A549 (cell line): ENCODE measurements around the gene CACNG6. TPM values are rescaled to one million over a fixed set of nuclear protein-coding genes. Genes with fewer than 3 reads are reported as not detected.

Source experiments
- ATAC-seq, 2 experiments: fragments of 200-7000 bp in 1 of 2; fragments of >200 bp in 1 of 2; cut with Nextera tagmentation in 1 of 2; cut with Tn5 transposase in 1 of 2; 3 replicates each; pipeline versions ENCODE4 v1.8.0 to v1.9.1; 2018 to 2020; ENCODE audit warnings: mild to moderate bottlenecking in 1 of 2, moderate library complexity in 1 of 2
- CTCF ChIA-PET: fragments of 300-600 bp; sonication (Branson Sonifier 250); formaldehyde crosslinking; extraction: SDS; loops from one replicate; lab custom pipeline; 2021; ENCODE audit warnings: antibody characterized with exemption, inconsistent platforms; lab: Yijun Ruan, JAX
- POLR2A ChIA-PET: fragments of 350-600 bp; formaldehyde crosslinking; extraction: SDS; loops from one replicate; lab custom pipeline; 2021; ENCODE audit warnings: antibody characterized with exemption, inconsistent platforms; lab: Yijun Ruan, JAX
- DNase-seq, 2 experiments: peaks; one replicate each; pipeline versions ENCODE4 v3.0.0 to v3.0.0-alpha.2; 2011 to 2016; ENCODE audit warnings: low read depth in 1 of 2, low spot score in 1 of 2
- FAIRE-seq: peaks from 2 replicates; lab custom pipeline; 2011; peaks lifted over from hg19 to GRCh38; lab: Jason Lieb, UNC
- H3K27ac ChIP-seq, 2 experiments: fragments of >200 bp; sonication (Bioruptor Twin); formaldehyde crosslinking; 3 replicates each; pipeline ENCODE4 v1.5.1; 2016 to 2017
- H3K4me1 ChIP-seq: fragments of >200 bp; sonication (Bioruptor Twin); formaldehyde crosslinking; 3 replicates; pipeline ENCODE4 v1.6.1; 2016
- H3K4me2 ChIP-seq: fragments of >200 bp; sonication (Bioruptor Twin); formaldehyde crosslinking; 3 replicates; pipeline ENCODE4 v1.6.1; 2016
- H3K4me3 ChIP-seq: fragments of >200 bp; sonication (Bioruptor Twin); formaldehyde crosslinking; 3 replicates; pipeline ENCODE4 v1.5.1; 2016
- H3K9me3 ChIP-seq: fragments of >200 bp; sonication (Bioruptor Twin); formaldehyde crosslinking; 3 replicates; pipeline ENCODE4 v1.6.1; 2016
- CBX2 ChIP-seq: fragments of 200-600 bp; sonication (generic); IDR thresholded peaks from 2 replicates; pipeline ENCODE4 v1.6.1; 2016; ENCODE audit warnings: low read depth, mild to moderate bottlenecking, borderline replicate concordance
- CBX8 ChIP-seq: fragments of 200-600 bp; sonication (generic); IDR thresholded peaks from 2 replicates; pipeline ENCODE4 v1.6.1; 2016
- CEBPB ChIP-seq, 2 experiments: fragments of >200 bp in 1 of 2; sonication (Bioruptor Twin) in 1 of 2; formaldehyde crosslinking in 1 of 2; IDR thresholded peaks; 2 replicates each; pipeline ENCODE4 v1.6.1; 2012 to 2016
- FOSB ChIP-seq: fragments of 250-450 bp; sonication (Bioruptor Pico); IDR thresholded peaks from 2 replicates; pipeline ENCODE4 v1.5.0; 2020; ENCODE audit warnings: mild to moderate bottlenecking, moderate library complexity
- HDAC2 ChIP-seq: fragments of 200-600 bp; sonication (generic); IDR thresholded peaks from 2 replicates; pipeline ENCODE4 v1.6.1; 2016
- HEYL ChIP-seq: fragments of 250-450 bp; sonication (Bioruptor Pico); IDR thresholded peaks from 2 replicates; pipeline ENCODE4 v1.8.0; 2021; ENCODE audit warnings: mild to moderate bottlenecking, moderate library complexity
- HMGXB4 ChIP-seq: fragments of 250-450 bp; sonication (Bioruptor Pico); IDR thresholded peaks from 2 replicates; pipeline ENCODE4 v1.5.0; 2021; ENCODE audit warnings: mild to moderate bottlenecking, moderate library complexity, borderline replicate concordance
- HOXA7 ChIP-seq: fragments of 250-450 bp; sonication (Bioruptor Pico); IDR thresholded peaks from 2 replicates; pipeline ENCODE4 v1.5.0; 2020; ENCODE audit warnings: mild to moderate bottlenecking, moderate library complexity
- JUNB ChIP-seq: fragments of >200 bp; sonication (Bioruptor Twin); formaldehyde crosslinking; IDR thresholded peaks from 2 replicates; pipeline ENCODE4 v1.6.1; 2016
- KDM5A ChIP-seq: fragments of 200-600 bp; sonication (generic); IDR thresholded peaks from 2 replicates; pipeline ENCODE4 v1.6.1; 2016; ENCODE audit warnings: antibody characterized with exemption, mild to moderate bottlenecking
- MAFK ChIP-seq: fragments of 450-650 bp; IDR thresholded peaks from 2 replicates; pipeline ENCODE4 v1.6.1; 2014; ENCODE audit not compliant: partially characterized antibody
- NFE2L2 ChIP-seq: fragments of 150-350 bp; conservative IDR thresholded peaks from 2 replicates; pipeline ENCODE4 v1.6.1; 2014; ENCODE audit warnings: low read length
- NPAS2 ChIP-seq: fragments of 250-450 bp; sonication (Bioruptor Pico); IDR thresholded peaks from 2 replicates; pipeline ENCODE4 v1.8.0; 2022; ENCODE audit warnings: mild to moderate bottlenecking, moderate library complexity, borderline replicate concordance
- REST ChIP-seq: fragments of 200-600 bp; sonication (generic); IDR thresholded peaks from 2 replicates; pipeline ENCODE4 v1.6.1; 2016; ENCODE audit warnings: antibody characterized with exemption, mild to moderate bottlenecking, moderate library complexity
- RNF2 ChIP-seq: fragments of 200-600 bp; sonication (generic); IDR thresholded peaks from 2 replicates; pipeline ENCODE4 v1.6.1; 2016; ENCODE audit warnings: low read depth, mild to moderate bottlenecking, antibody characterized with exemption, moderate library complexity, borderline replicate concordance
- SREBF2 ChIP-seq: fragments of 450-650 bp; IDR thresholded peaks from 2 replicates; pipeline ENCODE4 v1.6.1; 2014; ENCODE audit warnings: mild to moderate bottlenecking, moderate library complexity
- TP53 ChIP-seq: fragments of 250-450 bp; sonication (Bioruptor Pico); IDR thresholded peaks from 2 replicates; pipeline ENCODE4 v1.5.0; 2021; ENCODE audit warnings: mild to moderate bottlenecking, moderate library complexity
- USF2 ChIP-seq: fragments of 450-650 bp; IDR thresholded peaks from 2 replicates; pipeline ENCODE4 v1.6.1; 2014; ENCODE audit warnings: antibody characterized with exemption
- WGBS: methylation state at CpG from one replicate; pipeline ENCODE4 v1.1.6; 2017; ENCODE audit errors: missing lambda C conversion rate; 5-methylcytosine and 5-hydroxymethylcytosine counted together
- polyA plus RNA-seq, 4 experiments: library from polyadenylated mRNA; depleted of rRNA in 3 of 4; stranded (reverse); fragments of >200 nt; fragmentation: RNase III in 1 of 4; extraction: RNeasy Plus Mini Kit Qiagen cat#74134 plus additional on column Dnase treatment in 1 of 4; gene quantifications; 2 replicates in 3 of 4; 3 replicates in 1 of 4; pipeline ENCODE4 v1.2.3, GENCODE V29; 2011 to 2017
- TF ChIP-seq, protein P1 (sequence below): fragments of >200 bp; sonication (Bioruptor Twin); formaldehyde crosslinking; IDR thresholded peaks from 3 replicates; pipeline ENCODE4 v1.6.1; 2016
- TF ChIP-seq, protein P2 (sequence below): fragments of >200 bp; sonication (Bioruptor Twin); formaldehyde crosslinking; IDR thresholded peaks from 3 replicates; pipeline ENCODE4 v1.5.1; 2016

CACNG6 gene
- polyA plus RNA-seq, 2 of the 4 experiments (the other 2 are of a cell fraction) = 7.3 to 16.2 TPM

GRCh38 chr19:53966931-53967330, 24.5 kb upstream of the CACNG6 start:
- H3K4me3 ChIP-seq = no peak overlapping the region
- WGBS = 69% methylated on average over 7 of the region's 7 CpGs
- DNase-seq (no peak), ATAC-seq (no peak), FAIRE-seq (no peak)
- POLR2A ChIA-PET = no interaction called here
- CTCF ChIA-PET = interaction anchor here (0.6 to 3.3 kb wide), 5 partner anchors 8 to 57 kb away, joined by 3 to 15 read pairs (median 4); no protein-coding TSS in a partner anchor
- H3K9me3 ChIP-seq = no peaks in the 10 kb centered on the region
- no peak overlapping the region for H3K4me2 ChIP-seq
- no peak overlapping the region for H3K27ac ChIP-seq
- H3K4me1 ChIP-seq = no peaks in the 10 kb centered on the region
- TF ChIP-seq SREBF2 (no peak), NPAS2 (CRISPR knock-in tag) (no peak), RNF2 (no peak), HEYL (no peak), CEBPB (IDR thresholded peaks at IDR 0.05) (no peak), TP53 (CRISPR knock-in tag) (no peak), NFE2L2 (no peak), USF2 (no peak), CBX8 (no peak), FOSB (CRISPR knock-in tag) (no peak), MAFK (no peak), HOXA7 (CRISPR knock-in tag) (no peak), REST (no peak), HMGXB4 (CRISPR knock-in tag) (no peak), KDM5A (no peak), CBX2 (no peak)
- TF ChIP-seq, protein P1, sequence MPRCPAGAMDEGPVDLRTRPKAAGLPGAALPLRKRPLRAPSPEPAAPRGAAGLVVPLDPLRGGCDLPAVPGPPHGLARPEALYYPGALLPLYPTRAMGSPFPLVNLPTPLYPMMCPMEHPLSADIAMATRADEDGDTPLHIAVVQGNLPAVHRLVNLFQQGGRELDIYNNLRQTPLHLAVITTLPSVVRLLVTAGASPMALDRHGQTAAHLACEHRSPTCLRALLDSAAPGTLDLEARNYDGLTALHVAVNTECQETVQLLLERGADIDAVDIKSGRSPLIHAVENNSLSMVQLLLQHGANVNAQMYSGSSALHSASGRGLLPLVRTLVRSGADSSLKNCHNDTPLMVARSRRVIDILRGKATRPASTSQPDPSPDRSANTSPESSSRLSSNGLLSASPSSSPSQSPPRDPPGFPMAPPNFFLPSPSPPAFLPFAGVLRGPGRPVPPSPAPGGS = no peak

GRCh38 chr19:53969366-53969765, 22.1 kb upstream of the CACNG6 start:
- DNase-seq (no peak), FAIRE-seq (no peak), ATAC-seq (no peak)
- TF ChIP-seq HDAC2 (no peak), JUNB (no peak)
- TF ChIP-seq, protein P2, sequence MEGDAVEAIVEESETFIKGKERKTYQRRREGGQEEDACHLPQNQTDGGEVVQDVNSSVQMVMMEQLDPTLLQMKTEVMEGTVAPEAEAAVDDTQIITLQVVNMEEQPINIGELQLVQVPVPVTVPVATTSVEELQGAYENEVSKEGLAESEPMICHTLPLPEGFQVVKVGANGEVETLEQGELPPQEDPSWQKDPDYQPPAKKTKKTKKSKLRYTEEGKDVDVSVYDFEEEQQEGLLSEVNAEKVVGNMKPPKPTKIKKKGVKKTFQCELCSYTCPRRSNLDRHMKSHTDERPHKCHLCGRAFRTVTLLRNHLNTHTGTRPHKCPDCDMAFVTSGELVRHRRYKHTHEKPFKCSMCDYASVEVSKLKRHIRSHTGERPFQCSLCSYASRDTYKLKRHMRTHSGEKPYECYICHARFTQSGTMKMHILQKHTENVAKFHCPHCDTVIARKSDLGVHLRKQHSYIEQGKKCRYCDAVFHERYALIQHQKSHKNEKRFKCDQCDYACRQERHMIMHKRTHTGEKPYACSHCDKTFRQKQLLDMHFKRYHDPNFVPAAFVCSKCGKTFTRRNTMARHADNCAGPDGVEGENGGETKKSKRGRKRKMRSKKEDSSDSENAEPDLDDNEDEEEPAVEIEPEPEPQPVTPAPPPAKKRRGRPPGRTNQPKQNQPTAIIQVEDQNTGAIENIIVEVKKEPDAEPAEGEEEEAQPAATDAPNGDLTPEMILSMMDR = no peak
- Histone ChIP-seq H3K4me3 (no peak overlapping the region), H3K4me1 (no peaks in the 10 kb centered on the region), H3K4me2 (no peak overlapping the region), H3K9me3 (no peaks in the 10 kb centered on the region), H3K27ac (no peak overlapping the region)
- CTCF ChIA-PET = interaction anchor here (2.6 to 3.3 kb wide), 2 partner anchors 55 to 62 kb away, joined by 7 to 12 read pairs; no protein-coding TSS in a partner anchor
- POLR2A ChIA-PET = interaction anchor here (0.5 kb wide), 1 partner anchor 11 kb away, joined by 4 read pairs; no protein-coding TSS in a partner anchor
- WGBS = 82% methylated on average over 6 of the region's 6 CpGs
